ENCODE data around the gene PCDHGB4. TPM values are rescaled to one million over a fixed set of nuclear protein-coding genes. Genes with fewer than 3 reads are reported as not detected.
A peak's percentile ranks its signal among the peaks of the same experiment; 100 is the strongest.
"Not testable (repeated sequence)": the region's sequence is repeated elsewhere in the genome, so short reads cannot be mapped to it uniquely, and the experiment has no call there.

Gene PCDHGB4
- total RNA-seq, 5 donors from 2014 or later (not counting 1 experiment from before 2014, with no cell fraction given), result 0.09 to 0.29 (median 0.19) TPM

DNA sequence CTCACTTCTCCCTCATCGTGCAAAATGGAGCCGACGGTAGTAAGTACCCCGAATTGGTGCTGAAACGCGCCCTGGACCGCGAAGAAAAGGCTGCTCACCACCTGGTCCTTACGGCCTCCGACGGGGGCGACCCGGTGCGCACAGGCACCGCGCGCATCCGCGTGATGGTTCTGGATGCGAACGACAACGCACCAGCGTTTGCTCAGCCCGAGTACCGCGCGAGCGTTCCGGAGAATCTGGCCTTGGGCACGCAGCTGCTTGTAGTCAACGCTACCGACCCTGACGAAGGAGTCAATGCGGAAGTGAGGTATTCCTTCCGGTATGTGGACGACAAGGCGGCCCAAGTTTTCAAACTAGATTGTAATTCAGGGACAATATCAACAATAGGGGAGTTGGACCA, 43.8 kb downstream of the PCDHGB4 start:
- Histone ChIP-seq H3K27me3 (replicated peaks in 1 of 2; ENCODE audit: control insufficient read depth in 2 of 2, extremely low read depth in 1 of 2, insufficient read depth in 2 of 2, low read length in 1 of 2) (peaks cover 35 to 58% of the 10 kb centered on the region in 2 experiments), H3K4me1 (ENCODE audit: control insufficient read depth in 1 of 2, extremely low read depth in 1 of 2, insufficient read depth in 2 of 2, low read length in 2 of 2) (peaks cover 0 to 11% of the 10 kb centered on the region in 2 experiments), H3K36me3 (ENCODE audit: control insufficient read depth in 2 of 2, extremely low read depth in 1 of 2, insufficient read depth in 1 of 2, low read length in 1 of 2) (no peaks in the 10 kb centered on the region), H3K4me3 (ENCODE audit: control insufficient read depth in 1 of 2, extremely low read depth in 1 of 2, low read length in 1 of 2) (peak overlapping the region in 1 of 2 donors; percentile 33), H3K9me3 (peaks cover 4% of the 10 kb centered on the region), H3K27ac (ENCODE audit: low read length) (no peak overlapping the region)
- peak overlapping the region; percentile 49 to 68 (median 53) for H3K4me3 Mint-ChIP-seq
- H3K27me3 Mint-ChIP-seq, result peaks cover 55 to 72% of the 10 kb centered on the region in 2 donors
- no peak overlapping the region for H3K27ac Mint-ChIP-seq
- peaks cover 7% of the 10 kb centered on the region for H3K36me3 Mint-ChIP-seq
- H3K9me3 Mint-ChIP-seq, result peaks cover 13 to 31% (median 29%) of the 10 kb centered on the region in 3 donors
- peaks cover 6 to 17% (median 10%) of the 10 kb centered on the region in 3 donors for H3K4me1 Mint-ChIP-seq
- ChIA-PET POLR2A (no interaction called here), CTCF (interaction anchor here in 1 of 2 donors (1.3 to 2.1 kb wide), 5 partner anchors 18 to 133 kb away, joined by 3 to 12 read pairs (median 6); partner anchors contain the start of gene PCDHGA10)
- no peak for ATAC-seq (replicated peaks in 1 of 4)
- DNase-seq, result no peak
- 30% methylated on average over 36 of the region's 37 CpGs for WGBS (ENCODE audit: insufficient coverage)

DNA sequence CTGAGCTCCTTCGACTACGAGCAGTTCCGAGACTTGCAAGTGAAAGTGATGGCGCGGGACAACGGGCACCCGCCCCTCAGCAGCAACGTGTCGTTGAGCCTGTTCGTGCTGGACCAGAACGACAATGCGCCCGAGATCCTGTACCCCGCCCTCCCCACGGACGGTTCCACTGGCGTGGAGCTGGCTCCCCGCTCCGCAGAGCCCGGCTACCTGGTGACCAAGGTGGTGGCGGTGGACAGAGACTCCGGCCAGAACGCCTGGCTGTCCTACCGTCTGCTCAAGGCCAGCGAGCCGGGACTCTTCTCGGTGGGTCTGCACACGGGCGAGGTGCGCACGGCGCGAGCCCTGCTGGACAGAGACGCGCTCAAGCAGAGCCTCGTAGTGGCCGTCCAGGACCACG, 44.8 kb downstream of the PCDHGB4 start:
- Histone ChIP-seq H3K27me3 (replicated peaks in 1 of 2; ENCODE audit: control insufficient read depth in 2 of 2, extremely low read depth in 1 of 2, insufficient read depth in 2 of 2, low read length in 1 of 2) (peaks cover 32 to 50% of the 10 kb centered on the region in 2 experiments), H3K4me1 (ENCODE audit: control insufficient read depth in 1 of 2, extremely low read depth in 1 of 2, insufficient read depth in 2 of 2, low read length in 2 of 2) (peaks cover 0 to 11% of the 10 kb centered on the region in 2 experiments), H3K4me3 (ENCODE audit: control insufficient read depth in 1 of 2, extremely low read depth in 1 of 2, low read length in 1 of 2) (peak overlapping the region in 1 of 2 donors; percentile 33)
- H3K27ac ChIP-seq (ENCODE audit: low read length); H3K27ac Mint-ChIP-seq; CTCF ChIA-PET; H3K9me3 ChIP-seq; H3K36me3 ChIP-seq (ENCODE audit: control insufficient read depth in 2 of 2, extremely low read depth in 1 of 2, insufficient read depth in 1 of 2, low read length in 1 of 2); ATAC-seq (replicated peaks in 1 of 4); DNase-seq; H3K36me3 Mint-ChIP-seq: not testable (repeated sequence)
- Mint-ChIP-seq H3K27me3 (peaks cover 54 to 63% of the 10 kb centered on the region in 2 donors), H3K4me1 (peaks cover 6 to 17% (median 10%) of the 10 kb centered on the region in 3 donors), H3K9me3 (peaks cover 13 to 27% (median 23%) of the 10 kb centered on the region in 3 donors), H3K4me3 (peak overlapping the region in 1 of 3 donors; percentile 29)
- POLR2A ChIA-PET, result interaction anchor here in 1 of 2 donors (0.7 kb wide), 1 partner anchor 117 kb away, joined by 3 read pairs; no protein-coding TSS in a partner anchor
- WGBS (ENCODE audit: insufficient coverage), result 44% methylated on average over 20 of the region's 38 CpGs

DNA sequence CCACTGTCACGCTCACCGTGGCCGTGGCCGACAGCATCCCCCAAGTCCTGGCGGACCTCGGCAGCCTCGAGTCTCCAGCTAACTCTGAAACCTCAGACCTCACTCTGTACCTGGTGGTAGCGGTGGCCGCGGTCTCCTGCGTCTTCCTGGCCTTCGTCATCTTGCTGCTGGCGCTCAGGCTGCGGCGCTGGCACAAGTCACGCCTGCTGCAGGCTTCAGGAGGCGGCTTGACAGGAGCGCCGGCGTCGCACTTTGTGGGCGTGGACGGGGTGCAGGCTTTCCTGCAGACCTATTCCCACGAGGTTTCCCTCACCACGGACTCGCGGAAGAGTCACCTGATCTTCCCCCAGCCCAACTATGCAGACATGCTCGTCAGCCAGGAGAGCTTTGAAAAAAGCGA, 45.2 kb downstream of the PCDHGB4 start:
- H3K36me3 ChIP-seq (ENCODE audit: control insufficient read depth in 2 of 2, extremely low read depth in 1 of 2, insufficient read depth in 1 of 2, low read length in 1 of 2); CTCF ChIA-PET; H3K27ac Mint-ChIP-seq; H3K9me3 ChIP-seq; ATAC-seq (replicated peaks in 1 of 4); H3K4me3 ChIP-seq (ENCODE audit: control insufficient read depth in 1 of 2, extremely low read depth in 1 of 2, low read length in 1 of 2); H3K36me3 Mint-ChIP-seq; H3K27ac ChIP-seq (ENCODE audit: low read length); DNase-seq: not testable (repeated sequence)
- Mint-ChIP-seq H3K4me3 (peak overlapping the region in 1 of 3 donors; percentile 34), H3K9me3 (peaks cover 13 to 27% (median 23%) of the 10 kb centered on the region in 3 donors), H3K27me3 (peaks cover 54 to 63% of the 10 kb centered on the region in 2 donors), H3K4me1 (peaks cover 6 to 17% (median 10%) of the 10 kb centered on the region in 3 donors)
- H3K4me1 ChIP-seq (ENCODE audit: control insufficient read depth in 1 of 2, extremely low read depth in 1 of 2, insufficient read depth in 2 of 2, low read length in 2 of 2), result peaks cover 0 to 11% of the 10 kb centered on the region in 2 experiments
- WGBS (ENCODE audit: insufficient coverage), result 37% methylated on average over 26 of the region's 29 CpGs
- peaks cover 29 to 46% of the 10 kb centered on the region in 2 experiments for H3K27me3 ChIP-seq (replicated peaks in 1 of 2; ENCODE audit: control insufficient read depth in 2 of 2, extremely low read depth in 1 of 2, insufficient read depth in 2 of 2, low read length in 1 of 2)
- POLR2A ChIA-PET, result interaction anchor here in 1 of 2 donors (0.7 kb wide), 1 partner anchor 118 kb away, joined by 3 read pairs; no protein-coding TSS in a partner anchor

DNA sequence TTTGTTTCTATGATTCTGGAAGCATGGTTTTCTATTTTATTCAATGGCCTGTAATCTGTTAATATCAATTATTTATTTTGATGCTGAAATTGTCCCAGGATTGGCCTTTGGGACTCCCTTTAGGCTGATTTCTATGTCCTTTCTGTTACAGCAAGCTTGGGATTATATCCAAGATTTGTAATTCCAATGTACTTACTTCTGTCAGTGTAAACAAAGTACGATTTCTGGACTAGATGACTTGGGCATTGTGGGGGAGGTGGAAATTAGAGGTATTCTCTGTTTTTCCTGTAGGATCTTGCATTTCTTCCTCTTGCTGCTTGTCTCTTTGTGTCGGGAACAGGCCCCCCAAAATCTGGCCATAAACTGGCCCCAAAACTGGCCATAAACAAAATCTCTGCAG, 46.5 kb downstream of the PCDHGB4 start:
- Mint-ChIP-seq H3K27ac (peak overlapping the region in 1 of 2 donors; percentile 11), H3K4me1 (peaks cover 6 to 17% (median 10%) of the 10 kb centered on the region in 3 donors), H3K4me3 (no peak overlapping the region), H3K36me3 (peaks cover 7% of the 10 kb centered on the region), H3K27me3 (peaks cover 48 to 56% of the 10 kb centered on the region in 2 donors), H3K9me3 (peaks cover 8 to 22% (median 20%) of the 10 kb centered on the region in 3 donors)
- ChIA-PET POLR2A (no interaction called here), CTCF (interaction anchor here in 1 of 2 donors (0.8 kb wide), 1 partner anchor 10 kb away, joined by 5 read pairs; no protein-coding TSS in a partner anchor)
- 63% methylated on average over 2 of the region's 2 CpGs for WGBS (ENCODE audit: insufficient coverage)
- H3K27ac ChIP-seq (ENCODE audit: low read length), result no peak overlapping the region
- H3K9me3 ChIP-seq, result peaks cover 4% of the 10 kb centered on the region
- DNase-seq (no peak), ATAC-seq (replicated peaks in 1 of 4) (no peak)
- H3K4me1 ChIP-seq (ENCODE audit: control insufficient read depth in 1 of 2, extremely low read depth in 1 of 2, insufficient read depth in 2 of 2, low read length in 2 of 2), result peaks cover 0 to 11% of the 10 kb centered on the region in 2 experiments
- peaks cover 23 to 36% of the 10 kb centered on the region in 2 experiments for H3K27me3 ChIP-seq (replicated peaks in 1 of 2; ENCODE audit: control insufficient read depth in 2 of 2, extremely low read depth in 1 of 2, insufficient read depth in 2 of 2, low read length in 1 of 2)
- H3K4me3 ChIP-seq (ENCODE audit: control insufficient read depth in 1 of 2, extremely low read depth in 1 of 2, low read length in 1 of 2), result no peak overlapping the region
- H3K36me3 ChIP-seq (ENCODE audit: control insufficient read depth in 2 of 2, extremely low read depth in 1 of 2, insufficient read depth in 1 of 2, low read length in 1 of 2), result no peaks in the 10 kb centered on the region

DNA sequence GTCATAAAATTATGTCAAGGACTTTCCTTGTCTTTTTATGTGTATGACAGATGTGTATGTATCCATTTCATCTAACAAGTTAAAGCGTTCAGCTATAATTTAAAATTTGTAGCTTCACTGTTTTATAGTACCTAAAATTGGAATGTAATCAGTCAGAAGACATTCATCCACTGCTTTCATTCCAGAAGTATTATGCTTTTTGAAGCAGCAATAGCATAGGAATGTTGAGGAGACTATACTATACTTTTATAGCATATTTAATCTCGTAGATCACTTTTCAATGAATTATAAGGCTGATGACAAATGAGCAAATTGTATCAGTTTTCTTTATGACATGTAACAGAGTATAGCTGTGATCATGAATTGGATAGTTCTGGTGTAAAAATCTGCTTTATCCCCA, 49.7 kb downstream of the PCDHGB4 start:
- POLR2A ChIA-PET, result no interaction called here
- CTCF ChIA-PET, result no interaction called here
- Histone ChIP-seq H3K27ac (ENCODE audit: low read length) (no peak overlapping the region), H3K4me3 (ENCODE audit: control insufficient read depth in 1 of 2, extremely low read depth in 1 of 2, low read length in 1 of 2) (no peak overlapping the region), H3K27me3 (replicated peaks in 1 of 2; ENCODE audit: control insufficient read depth in 2 of 2, extremely low read depth in 1 of 2, insufficient read depth in 2 of 2, low read length in 1 of 2) (peaks cover 7 to 24% of the 10 kb centered on the region in 2 experiments), H3K9me3 (no peaks in the 10 kb centered on the region), H3K36me3 (ENCODE audit: control insufficient read depth in 2 of 2, extremely low read depth in 1 of 2, insufficient read depth in 1 of 2, low read length in 1 of 2) (no peaks in the 10 kb centered on the region), H3K4me1 (ENCODE audit: control insufficient read depth in 1 of 2, extremely low read depth in 1 of 2, insufficient read depth in 2 of 2, low read length in 2 of 2) (no peaks in the 10 kb centered on the region)
- H3K9me3 Mint-ChIP-seq, result peaks cover 2 to 6% (median 6%) of the 10 kb centered on the region in 3 donors
- no peak overlapping the region for H3K4me3 Mint-ChIP-seq
- DNase-seq (no peak), ATAC-seq (replicated peaks in 1 of 4) (no peak)
- H3K36me3 Mint-ChIP-seq, result no peaks in the 10 kb centered on the region
- no peak overlapping the region for H3K27ac Mint-ChIP-seq
- no peaks in the 10 kb centered on the region for H3K4me1 Mint-ChIP-seq
- no CpG with 5 or more reads among the region's 2 CpGs for WGBS (ENCODE audit: insufficient coverage)
- H3K27me3 Mint-ChIP-seq, result peaks cover 29 to 50% of the 10 kb centered on the region in 2 donors

DNA sequence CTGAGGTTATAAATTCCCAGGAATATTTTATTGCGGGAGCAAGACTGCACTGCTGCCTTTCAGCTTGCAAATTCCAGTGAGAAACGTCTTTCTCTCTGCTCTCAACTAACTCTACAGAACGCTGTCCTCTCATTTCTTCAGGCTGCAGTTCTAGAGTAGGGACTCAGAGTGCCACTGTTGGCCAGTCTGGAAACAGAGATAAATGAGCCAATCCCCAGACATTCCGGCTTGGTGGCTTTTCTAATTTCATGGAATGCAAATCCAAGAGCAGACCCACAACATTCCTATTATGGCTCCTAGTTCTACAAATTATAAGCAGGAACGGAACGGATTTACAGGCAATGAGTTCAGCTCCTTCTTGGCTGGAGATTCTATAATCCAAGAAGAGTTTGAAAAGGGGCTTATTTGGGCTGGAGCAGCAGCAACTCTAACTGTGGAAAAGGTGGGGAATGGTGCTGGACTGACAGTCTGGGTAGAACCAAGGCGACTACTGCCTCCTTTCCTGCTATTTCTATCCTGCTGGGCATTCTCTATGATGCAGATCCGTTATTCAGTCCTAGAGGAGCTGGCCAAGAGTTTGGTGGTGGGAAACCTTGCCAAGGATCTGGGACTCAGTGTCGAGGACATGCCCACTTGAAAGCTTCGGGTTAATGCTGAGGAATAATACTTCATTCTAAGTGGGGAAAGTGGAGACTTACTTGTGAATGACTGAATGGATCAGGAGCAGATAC, 52.1 kb downstream of the PCDHGB4 start:
- Mint-ChIP-seq H3K9me3 (peaks cover 0 to 3% (median 0%) of the 10 kb centered on the region in 3 donors), H3K4me3 (no peak overlapping the region), H3K27me3 (peaks cover 20 to 36% of the 10 kb centered on the region in 2 donors), H3K27ac (no peak overlapping the region), H3K4me1 (no peaks in the 10 kb centered on the region), H3K36me3 (no peaks in the 10 kb centered on the region)
- ChIA-PET POLR2A (no interaction called here), CTCF (no interaction called here)
- WGBS (ENCODE audit: insufficient coverage), result 71% methylated on average over 5 of the region's 10 CpGs
- Histone ChIP-seq H3K9me3 (no peaks in the 10 kb centered on the region), H3K27me3 (replicated peaks in 1 of 2; ENCODE audit: control insufficient read depth in 2 of 2, extremely low read depth in 1 of 2, insufficient read depth in 2 of 2, low read length in 1 of 2) (peaks cover 6 to 11% of the 10 kb centered on the region in 2 experiments), H3K27ac (ENCODE audit: low read length) (no peak overlapping the region), H3K36me3 (ENCODE audit: control insufficient read depth in 2 of 2, extremely low read depth in 1 of 2, insufficient read depth in 1 of 2, low read length in 1 of 2) (no peaks in the 10 kb centered on the region), H3K4me1 (ENCODE audit: control insufficient read depth in 1 of 2, extremely low read depth in 1 of 2, insufficient read depth in 2 of 2, low read length in 2 of 2) (no peaks in the 10 kb centered on the region), H3K4me3 (ENCODE audit: control insufficient read depth in 1 of 2, extremely low read depth in 1 of 2, low read length in 1 of 2) (no peak overlapping the region)
- DNase-seq (no peak), ATAC-seq (replicated peaks in 1 of 4) (no peak)
